Astrocyte of the cerebellum (primary cell): ENCODE data around the gene FNTB.

ENCODE experiments used
- DNase-seq: peaks from one replicate; pipeline ENCODE4 v3.0.0-alpha.2; 2011; ENCODE audit warnings: low read depth
- H3K4me3 ChIP-seq: 2 replicates; pipeline ENCODE4 v1.5.1; 2011; ENCODE audit warnings: mild to moderate bottlenecking, low read depth, low read length, moderate library complexity
- CTCF ChIP-seq: IDR thresholded peaks from 2 replicates; pipeline ENCODE4 v1.5.1; 2012; ENCODE audit warnings: low read length, low read depth, moderate library complexity, mild to moderate bottlenecking; ENCODE audit errors: missing control alignments
- in situ Hi-C: cut with HindIII; loops from 2 replicates; pipeline ENCODE4 v1.10.0; 2017; ENCODE audit warnings: low sequenced_read_pairs

Gene FNTB

GRCh38 chr14:64953310-64953654, 33.4 kb upstream of the FNTB start:
- in situ Hi-C loops = no loop called here
- DNase-seq = no peak
- no peak for TF ChIP-seq CTCF
- H3K4me3 ChIP-seq = no peak overlapping the region

GRCh38 chr14:64953661-64954060, 33.0 kb upstream of the FNTB start:
- no peak for DNase-seq
- no peak overlapping the region for H3K4me3 ChIP-seq
- TF ChIP-seq CTCF = no peak
- in situ Hi-C loops = no loop called here

- H3K4me3 ChIP-seq = no peak overlapping the region
- in situ Hi-C loops = no loop called here
- TF ChIP-seq CTCF = no peak
- DNase-seq = no peak
Measured at GRCh38 chr14:64954491-64955240, 32.0 kb upstream of the FNTB start.

GRCh38 chr14:64955297-64955696, 31.4 kb upstream of the FNTB start:
- no peak for DNase-seq
- TF ChIP-seq CTCF = no peak
- in situ Hi-C loops = no loop called here
- H3K4me3 ChIP-seq = no peak overlapping the region

GRCh38 chr14:64956697-64957406, 29.8 kb upstream of the FNTB start:
- no peak for TF ChIP-seq CTCF
- DNase-seq = no peak
- H3K4me3 ChIP-seq = no peak overlapping the region
- in situ Hi-C loops = no loop called here

GRCh38 chr14:64958201-64958600, 28.5 kb upstream of the FNTB start:
- no peak for TF ChIP-seq CTCF
- no peak for DNase-seq
- H3K4me3 ChIP-seq = no peak overlapping the region
- in situ Hi-C loops = no loop called here
